Esophagus squamous epithelium (tissue), 4 donors: ENCODE data around the gene BIRC6.

ENCODE experiments used
- POLR2A ChIP-seq, 4 donors: fragments of 450-650 bp; IDR thresholded peaks; one replicate each; pipeline ENCODE4 v1.6.1; 2017; ENCODE audit warnings: antibody characterized with exemption in 4 of 4, mild to moderate bottlenecking in 4 of 4, moderate library complexity in 3 of 4
- TF ChIP-seq, protein P1 (sequence below), 6 experiments: fragments of 450-650 bp in 4 of 6; fragments of 200-600 bp in 2 of 6; sonication (generic) in 2 of 6; IDR thresholded peaks; one replicate each; pipeline ENCODE4 v1.5.1; 2016 to 2019; ENCODE audit warnings: antibody characterized with exemption in 6 of 6, mild to moderate bottlenecking in 4 of 6, moderate library complexity in 4 of 6

DNA sequence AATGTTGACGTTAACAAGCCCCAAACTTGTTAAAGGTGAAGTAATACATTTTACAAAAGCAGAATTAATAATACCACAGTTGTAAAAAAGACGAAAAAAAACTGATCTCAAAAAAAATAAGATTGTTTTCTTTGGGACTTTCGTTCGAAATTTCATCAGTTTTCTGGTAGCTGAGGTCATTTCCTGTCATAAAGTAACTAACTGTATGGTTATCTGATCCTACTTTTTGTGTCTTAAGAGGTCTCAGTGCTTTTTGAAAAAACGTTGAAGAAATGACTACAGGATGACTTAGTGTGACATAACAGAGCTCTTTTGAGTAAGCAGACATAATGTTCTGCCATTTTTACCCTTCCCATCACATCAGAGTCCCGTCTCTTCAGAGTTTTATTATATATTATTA is 79.3 kb downstream of the BIRC6 start:
- TF ChIP-seq, protein P1, sequence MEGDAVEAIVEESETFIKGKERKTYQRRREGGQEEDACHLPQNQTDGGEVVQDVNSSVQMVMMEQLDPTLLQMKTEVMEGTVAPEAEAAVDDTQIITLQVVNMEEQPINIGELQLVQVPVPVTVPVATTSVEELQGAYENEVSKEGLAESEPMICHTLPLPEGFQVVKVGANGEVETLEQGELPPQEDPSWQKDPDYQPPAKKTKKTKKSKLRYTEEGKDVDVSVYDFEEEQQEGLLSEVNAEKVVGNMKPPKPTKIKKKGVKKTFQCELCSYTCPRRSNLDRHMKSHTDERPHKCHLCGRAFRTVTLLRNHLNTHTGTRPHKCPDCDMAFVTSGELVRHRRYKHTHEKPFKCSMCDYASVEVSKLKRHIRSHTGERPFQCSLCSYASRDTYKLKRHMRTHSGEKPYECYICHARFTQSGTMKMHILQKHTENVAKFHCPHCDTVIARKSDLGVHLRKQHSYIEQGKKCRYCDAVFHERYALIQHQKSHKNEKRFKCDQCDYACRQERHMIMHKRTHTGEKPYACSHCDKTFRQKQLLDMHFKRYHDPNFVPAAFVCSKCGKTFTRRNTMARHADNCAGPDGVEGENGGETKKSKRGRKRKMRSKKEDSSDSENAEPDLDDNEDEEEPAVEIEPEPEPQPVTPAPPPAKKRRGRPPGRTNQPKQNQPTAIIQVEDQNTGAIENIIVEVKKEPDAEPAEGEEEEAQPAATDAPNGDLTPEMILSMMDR (IDR thresholded peaks at IDR 0.05) = no peak
- TF ChIP-seq POLR2A (IDR thresholded peaks at IDR 0.05) = no peak
